Measurements from ENCODE around the gene DSCAM. TPM values are rescaled to one million over a fixed set of nuclear protein-coding genes. Genes with fewer than 3 reads are reported as not detected.

The DSCAM gene
- polyA plus RNA-seq, 1 experiment: not detected

DNA sequence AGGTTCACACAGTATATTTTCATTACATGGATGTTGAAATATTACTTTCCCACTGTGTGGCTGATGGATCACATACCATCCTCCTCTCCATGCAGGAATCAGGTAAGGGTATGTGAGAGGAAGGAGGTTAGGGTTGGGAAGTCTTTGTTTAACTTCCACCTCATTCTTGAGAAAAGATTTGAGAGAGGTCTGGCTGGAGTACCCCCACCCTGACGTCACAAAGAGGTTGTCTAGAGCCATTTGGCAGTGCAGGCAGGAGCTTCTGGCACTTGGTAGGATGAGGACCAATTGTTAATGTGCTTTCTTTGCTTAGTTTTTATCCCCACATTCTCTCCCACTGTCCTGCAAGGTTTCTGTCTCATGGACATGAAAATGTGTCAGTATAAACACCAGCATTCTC is 356.6 kb downstream of the DSCAM start:
- TF ChIP-seq, protein P1, sequence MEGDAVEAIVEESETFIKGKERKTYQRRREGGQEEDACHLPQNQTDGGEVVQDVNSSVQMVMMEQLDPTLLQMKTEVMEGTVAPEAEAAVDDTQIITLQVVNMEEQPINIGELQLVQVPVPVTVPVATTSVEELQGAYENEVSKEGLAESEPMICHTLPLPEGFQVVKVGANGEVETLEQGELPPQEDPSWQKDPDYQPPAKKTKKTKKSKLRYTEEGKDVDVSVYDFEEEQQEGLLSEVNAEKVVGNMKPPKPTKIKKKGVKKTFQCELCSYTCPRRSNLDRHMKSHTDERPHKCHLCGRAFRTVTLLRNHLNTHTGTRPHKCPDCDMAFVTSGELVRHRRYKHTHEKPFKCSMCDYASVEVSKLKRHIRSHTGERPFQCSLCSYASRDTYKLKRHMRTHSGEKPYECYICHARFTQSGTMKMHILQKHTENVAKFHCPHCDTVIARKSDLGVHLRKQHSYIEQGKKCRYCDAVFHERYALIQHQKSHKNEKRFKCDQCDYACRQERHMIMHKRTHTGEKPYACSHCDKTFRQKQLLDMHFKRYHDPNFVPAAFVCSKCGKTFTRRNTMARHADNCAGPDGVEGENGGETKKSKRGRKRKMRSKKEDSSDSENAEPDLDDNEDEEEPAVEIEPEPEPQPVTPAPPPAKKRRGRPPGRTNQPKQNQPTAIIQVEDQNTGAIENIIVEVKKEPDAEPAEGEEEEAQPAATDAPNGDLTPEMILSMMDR (IDR thresholded peaks at IDR 0.05; ENCODE audit: low read depth, low read length): no peak
- POLR2A ChIA-PET: no interaction called here
- Histone ChIP-seq H3K27ac (ENCODE audit: low read depth, low read length) (no peak overlapping the region), H3K9me3 (ENCODE audit: control insufficient read depth, insufficient read depth, low read length) (peaks cover 29% of the 10 kb centered on the region), H3K27me3 (ENCODE audit: control insufficient read depth, insufficient read depth, low read length) (no peaks in the 10 kb centered on the region), H3K4me3 (ENCODE audit: low read depth, low read length) (no peak overlapping the region)
- CTCF ChIA-PET: no interaction called here
- DNase-seq (ENCODE audit: low read depth, low spot score): no peak

DNA sequence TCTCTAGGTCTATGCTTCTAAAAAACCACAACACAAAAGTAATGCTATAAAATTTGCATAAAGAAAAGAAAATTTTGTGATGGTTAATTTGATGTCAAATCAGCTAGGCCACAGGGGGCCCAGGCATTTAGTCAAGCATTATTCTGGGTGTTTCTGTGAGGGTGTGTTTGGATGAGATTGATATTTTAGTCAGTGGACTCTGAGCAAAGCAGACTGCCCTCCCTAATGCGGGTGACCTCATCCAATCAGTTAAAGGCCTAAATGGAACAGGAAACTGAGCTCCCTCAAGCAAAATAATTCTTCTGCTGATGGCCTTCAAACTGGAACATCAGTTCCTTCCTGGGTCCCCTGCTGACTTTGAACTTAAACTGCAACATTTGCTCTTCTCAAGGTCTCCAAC is 358.0 kb downstream of the DSCAM start:
- ChIA-PET POLR2A (no interaction called here), CTCF (no interaction called here)
- no peaks in the 10 kb centered on the region for H3K27me3 ChIP-seq (ENCODE audit: control insufficient read depth, insufficient read depth, low read length)
- H3K27ac ChIP-seq (ENCODE audit: low read depth, low read length): no peak overlapping the region
- no peak overlapping the region for H3K4me3 ChIP-seq (ENCODE audit: low read depth, low read length)
- TF ChIP-seq, protein P1 (IDR thresholded peaks at IDR 0.05; ENCODE audit: low read depth, low read length): no peak
- no peak for DNase-seq (ENCODE audit: low read depth, low spot score)
- peaks cover 34% of the 10 kb centered on the region for H3K9me3 ChIP-seq (ENCODE audit: control insufficient read depth, insufficient read depth, low read length)

DNA sequence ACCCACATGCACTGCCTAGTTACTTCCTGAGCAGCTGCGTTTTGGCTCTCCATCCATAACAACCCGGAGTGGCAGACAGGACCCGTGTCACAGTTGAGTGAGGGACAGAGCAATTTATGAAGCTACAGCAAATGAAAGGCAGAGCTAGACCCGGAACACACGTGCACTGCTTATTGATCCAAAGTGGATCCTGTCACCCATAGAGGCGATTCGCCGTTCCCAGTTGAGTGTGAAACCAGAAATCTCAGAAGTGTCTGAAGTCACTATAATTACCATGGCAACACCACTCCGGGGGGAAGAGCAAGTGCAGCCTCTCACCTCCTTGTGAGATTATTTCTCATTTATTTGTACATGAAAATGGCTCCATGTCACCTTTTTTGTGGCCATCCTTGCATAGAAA is 365.2 kb downstream of the DSCAM start:
- Histone ChIP-seq H3K27me3 (ENCODE audit: control insufficient read depth, insufficient read depth, low read length) (no peaks in the 10 kb centered on the region), H3K4me3 (ENCODE audit: low read depth, low read length) (no peak overlapping the region), H3K27ac (ENCODE audit: low read depth, low read length) (no peak overlapping the region), H3K9me3 (ENCODE audit: control insufficient read depth, insufficient read depth, low read length) (peaks cover 18% of the 10 kb centered on the region)
- no peak for DNase-seq (ENCODE audit: low read depth, low spot score)
- TF ChIP-seq, protein P1 (IDR thresholded peaks at IDR 0.05; ENCODE audit: low read depth, low read length): no peak
- ChIA-PET POLR2A (no interaction called here), CTCF (no interaction called here)

DNA sequence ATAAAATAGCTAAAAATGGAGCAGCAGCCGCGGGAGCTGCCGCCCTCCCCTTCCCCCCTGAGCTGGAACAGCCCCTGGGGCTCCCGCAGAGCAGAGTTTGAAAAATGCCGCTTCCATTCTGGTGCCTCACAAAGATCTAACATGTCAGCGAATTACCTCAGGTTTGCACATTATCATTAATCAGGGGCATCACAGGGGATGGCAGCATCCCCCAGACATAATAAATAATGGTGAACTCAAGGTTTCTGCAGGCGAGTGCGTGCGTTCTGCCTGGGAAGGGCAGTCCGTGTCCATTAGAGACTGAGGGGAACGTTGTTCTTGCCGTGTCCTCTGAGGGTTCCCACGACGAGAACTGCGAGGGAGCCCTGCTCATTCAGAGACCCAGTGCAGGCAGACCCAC is 372.4 kb downstream of the DSCAM start:
- TF ChIP-seq, protein P1 (IDR thresholded peaks at IDR 0.05; ENCODE audit: low read depth, low read length): no peak
- no peak for DNase-seq (ENCODE audit: low read depth, low spot score)
- Histone ChIP-seq H3K9me3 (ENCODE audit: control insufficient read depth, insufficient read depth, low read length) (peaks cover 31% of the 10 kb centered on the region), H3K27me3 (ENCODE audit: control insufficient read depth, insufficient read depth, low read length) (no peaks in the 10 kb centered on the region), H3K4me3 (ENCODE audit: low read depth, low read length) (no peak overlapping the region), H3K27ac (ENCODE audit: low read depth, low read length) (no peak overlapping the region)
- ChIA-PET POLR2A (no interaction called here), CTCF (no interaction called here)

DNA sequence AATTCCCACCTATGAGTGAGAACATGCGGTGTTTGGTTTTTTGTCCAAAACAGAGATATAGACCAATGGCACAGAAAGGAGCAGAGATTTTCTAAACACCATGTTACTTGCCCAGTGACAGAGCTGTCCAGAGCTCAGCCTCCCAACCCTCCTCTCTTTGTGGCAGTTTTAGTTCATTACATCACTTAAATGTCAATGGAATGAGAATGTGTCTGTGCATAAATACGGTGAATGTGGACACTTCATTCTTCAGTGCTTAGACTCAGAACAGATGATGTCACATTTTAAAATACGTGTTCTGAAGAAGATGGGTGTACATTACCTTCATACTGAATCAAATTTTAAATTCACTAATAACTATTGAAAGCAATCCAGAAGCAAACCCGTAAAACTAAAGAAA is 374.9 kb downstream of the DSCAM start:
- ChIA-PET POLR2A (no interaction called here), CTCF (no interaction called here)
- H3K27me3 ChIP-seq (ENCODE audit: control insufficient read depth, insufficient read depth, low read length): no peaks in the 10 kb centered on the region
- no peak overlapping the region for H3K4me3 ChIP-seq (ENCODE audit: low read depth, low read length)
- TF ChIP-seq, protein P1 (IDR thresholded peaks at IDR 0.05; ENCODE audit: low read depth, low read length): no peak
- no peak overlapping the region for H3K27ac ChIP-seq (ENCODE audit: low read depth, low read length)
- peaks cover 31% of the 10 kb centered on the region for H3K9me3 ChIP-seq (ENCODE audit: control insufficient read depth, insufficient read depth, low read length)
- no peak for DNase-seq (ENCODE audit: low read depth, low spot score)
